HG03460 (cell line): ENCODE results near the gene HES6.

Source experiments
- ATAC-seq: cut with Tn5 transposase; IDR thresholded peaks from one replicate; pipeline ENCODE4 v1.9.1; 2021; ENCODE audit not compliant: unreplicated experiment

HES6 gene

GRCh38 chr2:238203094-238203972 is 36.5 kb downstream of the HES6 start, which contains the start of gene ILKAP:
ILKAP (minus strand) TSS chr2:238203695; CDS start chr2:238203553, 142 bp downstream.
- peak; percentile 93 for ATAC-seq

DNA sequence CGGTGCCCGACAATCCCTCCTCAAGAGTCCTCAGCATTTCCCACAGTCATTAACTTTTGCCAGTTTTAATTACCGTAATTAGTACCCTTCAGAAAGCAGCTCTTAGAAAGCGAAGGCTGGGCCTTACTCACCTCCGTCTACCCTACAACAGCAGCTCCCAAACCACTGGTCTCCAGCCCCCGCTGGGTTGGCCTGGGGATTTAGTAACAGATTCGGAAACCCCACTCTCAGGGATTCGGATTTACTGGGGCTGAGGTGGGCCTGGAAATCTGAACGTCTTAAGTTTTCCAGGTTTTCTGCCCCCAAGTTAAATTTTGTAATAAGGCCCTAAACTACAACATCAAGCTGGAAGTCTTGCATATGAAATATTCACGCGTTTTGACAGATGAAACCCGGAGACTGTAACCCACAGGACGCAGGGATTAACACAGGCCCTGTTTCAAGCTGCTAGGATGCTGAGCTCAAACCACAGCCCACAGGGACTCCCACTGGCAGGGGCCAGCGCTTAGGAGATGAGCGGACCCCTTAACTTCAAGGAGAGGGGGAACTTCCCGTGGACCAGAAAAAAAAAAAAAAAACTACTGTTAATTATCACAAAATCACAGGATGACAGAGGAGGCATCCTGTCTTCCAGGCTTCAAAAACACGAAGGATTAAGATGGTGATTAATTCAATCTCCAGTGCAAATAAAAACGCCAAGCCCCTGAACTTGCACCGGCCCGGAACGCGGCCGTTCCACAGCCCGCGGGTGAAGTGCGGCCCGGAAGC is 37.3 kb downstream of the HES6 start:
- ATAC-seq, result no peak

DNA sequence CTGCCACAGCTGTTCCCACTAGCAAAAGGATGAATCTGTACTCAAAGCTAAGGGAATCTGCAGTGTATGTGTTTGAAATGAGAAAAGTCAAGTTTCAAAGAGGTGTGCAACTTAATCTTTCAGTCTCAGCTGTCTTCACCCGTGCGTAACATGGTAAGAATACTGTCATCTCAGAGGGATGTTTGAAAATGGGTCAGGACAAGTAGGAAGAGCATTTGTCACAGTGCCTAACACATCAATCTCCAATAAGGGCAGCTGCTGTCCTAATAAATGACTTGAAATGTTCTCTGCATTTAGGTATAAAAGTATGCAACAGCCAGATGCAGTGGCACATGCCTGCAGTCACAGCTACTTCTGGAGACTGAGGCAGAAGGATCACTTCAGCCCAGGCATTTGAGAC is 49.4 kb downstream of the HES6 start:
- no peak for ATAC-seq
